NB4 (cell line): ENCODE measurements around the gene CDYL.

ENCODE experiments used
- DNase-seq: peaks from one replicate; pipeline ENCODE4 v3.0.0; 2010; ENCODE audit warnings: low read depth
- H3K4me3 ChIP-seq: one replicate; pipeline ENCODE4 v1.5.1; 2011; ENCODE audit warnings: mild to moderate bottlenecking, low read depth, low read length, moderate library complexity
- MYC ChIP-seq: IDR thresholded peaks from 2 replicates; pipeline ENCODE4 v1.6.1; 2011; ENCODE audit warnings: low read depth, low read length
- POLR2A ChIP-seq: IDR thresholded peaks from 2 replicates; pipeline ENCODE4 v1.6.1; 2011; ENCODE audit warnings: mild to moderate bottlenecking; ENCODE audit not compliant: insufficient read length; ENCODE audit errors: extremely low read depth
- TF ChIP-seq, protein P1 (sequence below): IDR thresholded peaks from 2 replicates; pipeline ENCODE4 v1.6.1; 2011; ENCODE audit warnings: low read depth, low read length
- TF ChIP-seq, protein P2 (sequence below): IDR thresholded peaks from one replicate; pipeline ENCODE4 v1.5.1; 2012; ENCODE audit warnings: low read depth, low read length

The CDYL gene

DNA sequence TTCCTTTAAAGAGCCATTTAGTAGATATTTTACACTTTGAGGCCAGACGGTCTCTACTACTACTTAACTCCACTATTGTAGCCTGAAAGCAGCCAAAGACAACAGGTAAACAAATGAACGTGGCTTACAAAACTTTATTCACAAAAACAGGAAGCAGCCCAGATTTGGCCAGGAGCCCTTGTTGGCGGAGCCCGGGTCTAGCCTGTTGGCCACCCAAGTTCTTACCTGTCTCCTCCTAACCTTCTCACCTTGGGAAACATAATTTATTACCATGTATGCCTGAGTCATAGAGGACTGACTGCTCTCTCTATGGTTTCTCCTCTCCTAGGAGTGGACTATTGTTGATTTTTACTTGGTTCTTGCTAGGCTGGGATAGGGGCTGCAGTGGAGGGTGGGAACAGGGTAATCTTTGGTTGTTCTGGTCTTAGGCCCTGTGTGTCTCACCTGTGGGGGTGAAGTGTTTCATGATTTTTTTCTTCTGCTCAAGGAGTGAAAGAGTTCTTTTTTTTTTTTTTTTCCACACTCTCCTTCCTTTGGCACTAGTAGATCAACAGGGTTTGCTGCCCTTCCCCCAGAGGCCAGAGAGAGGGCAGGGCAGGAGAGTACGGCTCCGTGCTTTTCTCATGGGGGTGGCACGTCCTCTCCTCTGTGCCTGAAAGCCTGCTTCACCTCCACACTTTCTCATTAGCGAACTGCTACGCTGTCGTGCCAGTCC is 137.7 kb downstream of the CDYL start:
- H3K4me3 ChIP-seq: no peak overlapping the region
- TF ChIP-seq, protein P1, sequence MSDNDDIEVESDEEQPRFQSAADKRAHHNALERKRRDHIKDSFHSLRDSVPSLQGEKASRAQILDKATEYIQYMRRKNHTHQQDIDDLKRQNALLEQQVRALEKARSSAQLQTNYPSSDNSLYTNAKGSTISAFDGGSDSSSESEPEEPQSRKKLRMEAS: no peak
- TF ChIP-seq, protein P2, sequence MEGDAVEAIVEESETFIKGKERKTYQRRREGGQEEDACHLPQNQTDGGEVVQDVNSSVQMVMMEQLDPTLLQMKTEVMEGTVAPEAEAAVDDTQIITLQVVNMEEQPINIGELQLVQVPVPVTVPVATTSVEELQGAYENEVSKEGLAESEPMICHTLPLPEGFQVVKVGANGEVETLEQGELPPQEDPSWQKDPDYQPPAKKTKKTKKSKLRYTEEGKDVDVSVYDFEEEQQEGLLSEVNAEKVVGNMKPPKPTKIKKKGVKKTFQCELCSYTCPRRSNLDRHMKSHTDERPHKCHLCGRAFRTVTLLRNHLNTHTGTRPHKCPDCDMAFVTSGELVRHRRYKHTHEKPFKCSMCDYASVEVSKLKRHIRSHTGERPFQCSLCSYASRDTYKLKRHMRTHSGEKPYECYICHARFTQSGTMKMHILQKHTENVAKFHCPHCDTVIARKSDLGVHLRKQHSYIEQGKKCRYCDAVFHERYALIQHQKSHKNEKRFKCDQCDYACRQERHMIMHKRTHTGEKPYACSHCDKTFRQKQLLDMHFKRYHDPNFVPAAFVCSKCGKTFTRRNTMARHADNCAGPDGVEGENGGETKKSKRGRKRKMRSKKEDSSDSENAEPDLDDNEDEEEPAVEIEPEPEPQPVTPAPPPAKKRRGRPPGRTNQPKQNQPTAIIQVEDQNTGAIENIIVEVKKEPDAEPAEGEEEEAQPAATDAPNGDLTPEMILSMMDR: no peak
- TF ChIP-seq MYC: no peak
- no peak for TF ChIP-seq POLR2A
- no peak for DNase-seq

DNA sequence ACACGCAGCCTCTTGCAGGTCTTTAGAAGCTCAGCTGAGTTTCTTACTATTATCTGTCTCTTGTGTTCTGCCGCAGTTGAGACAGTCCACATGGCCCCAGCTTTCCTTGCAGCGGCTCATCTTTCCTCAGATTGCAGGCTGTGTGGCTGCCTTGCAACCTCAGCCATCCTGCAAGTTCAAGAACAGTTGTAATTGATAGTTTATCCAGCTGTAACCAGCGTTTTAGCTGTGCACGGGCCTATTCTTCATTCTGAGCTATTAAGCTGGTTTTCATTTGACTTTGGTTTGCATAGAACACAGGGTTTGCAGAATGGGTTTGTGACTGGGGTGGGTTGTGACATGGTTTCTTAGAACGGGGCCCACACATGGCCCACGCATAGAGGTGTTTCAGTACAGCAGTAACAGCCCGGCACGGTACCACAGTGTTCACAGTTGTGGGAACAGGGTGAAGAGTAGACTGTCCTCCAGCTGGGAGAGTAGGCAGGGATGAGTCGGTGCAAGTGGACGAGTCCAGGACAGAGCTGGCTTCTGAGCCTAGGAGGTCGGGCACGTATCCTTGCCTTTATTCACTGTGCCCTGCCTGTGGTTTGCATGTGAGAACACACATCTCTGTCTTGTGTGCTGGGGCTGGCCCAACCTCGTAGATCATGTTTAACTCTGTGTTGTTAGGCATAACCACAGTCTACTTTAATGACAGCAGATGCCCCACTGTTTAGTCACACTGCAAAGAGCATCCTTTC is 138.4 kb downstream of the CDYL start:
- DNase-seq: no peak
- no peak overlapping the region for H3K4me3 ChIP-seq
- TF ChIP-seq, protein P1: no peak
- TF ChIP-seq MYC: no peak
- TF ChIP-seq, protein P2: no peak
- no peak for TF ChIP-seq POLR2A

DNA sequence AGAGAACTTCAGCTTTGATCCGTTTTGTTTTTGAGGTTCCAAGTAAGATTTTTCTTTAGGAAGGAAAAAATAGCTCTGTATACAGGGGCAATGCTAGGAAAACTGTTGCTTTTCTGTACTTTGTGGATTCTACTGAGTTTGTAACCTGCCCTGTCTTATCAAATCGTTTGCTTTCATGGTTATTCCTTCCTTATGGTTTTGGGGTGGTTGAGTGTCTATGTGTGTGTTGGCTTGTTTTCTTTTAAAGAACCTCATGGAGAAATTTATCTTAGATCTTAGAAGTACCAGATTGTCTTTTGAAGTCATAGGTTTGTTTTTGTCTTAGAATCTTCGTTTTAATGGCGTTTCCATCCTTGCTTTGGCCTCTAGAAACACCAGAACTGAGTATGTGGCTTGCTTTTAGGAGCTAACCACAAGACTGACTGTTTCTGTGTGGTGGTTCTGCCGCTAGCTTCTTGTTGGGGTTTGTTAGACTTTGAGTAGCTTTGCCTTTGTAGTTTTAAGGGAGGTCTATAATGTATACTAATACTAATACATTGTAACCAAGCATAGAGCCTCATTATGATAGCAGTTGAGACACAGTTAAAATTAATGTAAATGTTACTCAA is 140.9 kb downstream of the CDYL start:
- DNase-seq: no peak
- H3K4me3 ChIP-seq: no peak overlapping the region
- TF ChIP-seq POLR2A (no peak), MYC (no peak)
- TF ChIP-seq, protein P1: no peak
- TF ChIP-seq, protein P2: no peak

DNA sequence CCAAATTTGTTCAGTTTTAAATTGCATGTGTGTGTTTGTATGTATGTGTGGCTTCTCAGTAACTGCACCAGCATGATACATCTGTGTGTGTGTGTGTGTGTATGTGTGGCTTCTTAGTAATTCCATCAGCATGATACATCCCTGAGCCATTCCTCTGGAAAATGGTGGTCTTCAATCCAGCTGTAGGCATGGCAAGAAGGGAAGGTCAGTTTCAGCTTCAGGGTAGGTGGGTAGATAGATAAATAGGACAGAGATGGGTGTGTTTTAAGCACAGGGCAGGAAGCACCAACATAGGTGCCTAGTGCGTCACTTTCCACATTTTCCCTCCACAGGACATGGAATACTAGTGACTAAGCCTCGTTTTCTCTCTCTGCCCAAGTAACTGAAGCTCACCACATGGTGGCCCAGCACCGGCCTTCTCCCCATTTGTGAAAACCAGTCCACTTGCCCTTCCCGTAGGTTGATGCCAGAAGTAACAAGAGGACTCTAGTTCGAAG is 144.8 kb downstream of the CDYL start:
- TF ChIP-seq POLR2A (no peak), MYC (no peak)
- TF ChIP-seq, protein P1: no peak
- TF ChIP-seq, protein P2: no peak
- no peak for DNase-seq
- no peak overlapping the region for H3K4me3 ChIP-seq

DNA sequence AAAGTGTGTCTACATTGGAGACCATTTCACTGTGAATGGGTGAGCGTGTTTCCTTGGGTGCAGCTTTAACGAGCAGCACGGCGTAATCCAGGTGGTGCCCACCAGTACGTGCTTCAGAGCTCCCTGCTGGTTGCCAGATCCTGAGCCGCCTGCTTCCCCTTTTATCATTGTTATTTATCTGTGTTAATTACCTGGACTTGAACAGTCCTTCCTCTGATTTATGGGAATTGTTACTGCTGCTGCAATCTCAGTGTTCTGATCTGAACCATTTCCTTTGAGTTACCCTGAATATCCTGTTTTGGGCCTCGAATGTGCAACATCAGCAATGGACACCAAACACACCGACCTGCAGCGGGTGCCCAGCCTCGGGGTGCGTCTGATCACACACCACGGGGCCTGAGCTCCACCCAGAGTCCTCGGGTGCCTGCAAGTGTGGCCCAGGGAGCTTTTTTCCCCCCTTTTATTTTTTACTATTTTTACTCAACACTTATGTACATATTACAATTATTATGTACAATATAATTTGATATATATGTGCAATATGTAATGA is 146.4 kb downstream of the CDYL start:
- DNase-seq: no peak
- no peak overlapping the region for H3K4me3 ChIP-seq
- TF ChIP-seq, protein P1: no peak
- TF ChIP-seq, protein P2: no peak
- TF ChIP-seq MYC (no peak), POLR2A (no peak)
